K562 (cell line): Measurements from ENCODE around the gene PTOV1. TPM values are rescaled to one million over a fixed set of nuclear protein-coding genes. Genes with fewer than 3 reads are reported as not detected.

Experiments
- CAMTA2 ChIP-seq: fragments of 250-450 bp; sonication (Bioruptor Pico); conservative IDR thresholded peaks from 2 replicates; pipeline ENCODE4 v1.5.1; 2022
- FOXA3 ChIP-seq, 2 experiments: fragments of 450-650 bp in 1 of 2; sonication (generic) in 1 of 2; formaldehyde crosslinking; IDR thresholded peaks in 1 of 2; conservative IDR thresholded peaks in 1 of 2; 2 replicates each; pipeline versions ENCODE4 v1.4.0 to v1.8.0; 2020 to 2022; ENCODE audit warnings: mild to moderate bottlenecking in 2 of 2, missing genetic modification reagents in 1 of 2
- FOXM1 ChIP-seq, 2 experiments: fragments of 450-650 bp in 1 of 2; sonication (generic) in 1 of 2; formaldehyde crosslinking in 1 of 2; IDR thresholded peaks; 2 replicates each; pipeline versions ENCODE4 v1.6.1 to v1.9.0; 2017 to 2022; ENCODE audit warnings: low read depth in 2 of 2, mild to moderate bottlenecking in 2 of 2, missing genetic modification reagents in 1 of 2, moderate library complexity in 1 of 2
- JUNB ChIP-seq: fragments of 450-650 bp; formaldehyde crosslinking; conservative IDR thresholded peaks from 2 replicates; pipeline ENCODE4 v1.4.0; 2020; ENCODE audit warnings: mild to moderate bottlenecking
- MYBL2 ChIP-seq, 2 experiments: fragments of 450-650 bp in 1 of 2; sonication (generic) in 1 of 2; formaldehyde crosslinking in 1 of 2; IDR thresholded peaks; 2 replicates each; pipeline versions ENCODE4 v1.6.1 to v1.8.1; 2017 to 2022; ENCODE audit warnings: borderline replicate concordance in 1 of 2, inconsistent platforms in 1 of 2, low read depth in 1 of 2, mild to moderate bottlenecking in 1 of 2, missing genetic modification reagents in 1 of 2, moderate library complexity in 1 of 2
- MYNN ChIP-seq, 2 experiments: sonication (generic); formaldehyde crosslinking in 1 of 2; IDR thresholded peaks; 2 replicates each; pipeline versions ENCODE4 v1.5.0 to v1.6.1; 2016 to 2020; ENCODE audit warnings: antibody characterized with exemption in 1 of 2, missing genetic modification reagents in 1 of 2
- POLR2B ChIP-seq: fragments of 450-650 bp; IDR thresholded peaks from 2 replicates; pipeline ENCODE4 v1.6.1; 2018; ENCODE audit warnings: low read depth; ENCODE audit not compliant: partially characterized antibody
- RREB1 ChIP-seq: fragments of 250-450 bp; sonication (Bioruptor Pico); IDR thresholded peaks from 2 replicates; pipeline ENCODE4 v1.4.0; 2020
- SNRNP70 ChIP-seq: fragments of 200-400 bp; formaldehyde crosslinking; optimal IDR thresholded peaks from 2 replicates; pipeline ENCODE3; 2017; ENCODE audit warnings: low read depth, low read length
- THAP12 ChIP-seq: fragments of 250-450 bp; sonication (Bioruptor Pico); IDR thresholded peaks from 2 replicates; pipeline ENCODE4 v1.9.0; 2021; ENCODE audit warnings: mild to moderate bottlenecking, inconsistent platforms
- UBTF ChIP-seq, 2 experiments: IDR thresholded peaks; 2 replicates each; pipeline ENCODE4 v1.6.1; 2012; ENCODE audit warnings: improper control_type of control experiment in 2 of 2, low read depth in 2 of 2, low read length in 2 of 2, borderline replicate concordance in 1 of 2
- ZBTB5 ChIP-seq: fragments of 450-650 bp; IDR thresholded peaks from 2 replicates; pipeline ENCODE4 v1.6.1; 2017; ENCODE audit warnings: antibody characterized with exemption
- ZNF146 ChIP-seq: IDR thresholded peaks from one replicate; pipeline ENCODE4 v1.6.1; 2018; ENCODE audit warnings: missing compliant biosample characterization; ENCODE audit not compliant: unreplicated experiment
- ZNF551 ChIP-seq: fragments of 250-450 bp; sonication (Bioruptor Pico); IDR thresholded peaks from 2 replicates; pipeline ENCODE4 v1.5.0; 2021; ENCODE audit warnings: mild to moderate bottlenecking, moderate library complexity
- polyA plus RNA-seq, 8 experiments: library from polyadenylated mRNA; depleted of rRNA in 4 of 8; stranded (reverse) in 5 of 8; unstranded in 3 of 8; fragments of >200 nt; fragmentation: Nextera tagmentation in 2 of 8; fragmentation: Illumina TruSeq in 1 of 8; extraction: Ambion mirVana in 2 of 8; extraction: Trizol in 1 of 8; gene quantifications; 2 replicates each; pipeline versions ENCODE4 v1.2.1 to v1.2.3, GENCODE V29; 2011 to 2014; ENCODE audit warnings: inconsistent platforms in 1 of 8, missing spikeins in 1 of 8
- total RNA-seq, 7 experiments: library from RNA; depleted of rRNA in 6 of 7; stranded (reverse); fragments of >200 nt in 6 of 7; fragmentation: Illumina TruSeq in 2 of 7; extraction: Trizol in 2 of 7; gene quantifications; 2 replicates each; pipeline versions ENCODE4 v1.2.1 to v1.2.3, GENCODE V29; 2011 to 2021; ENCODE audit warnings: low replicate concordance in 1 of 7

Gene PTOV1
- total and polyA plus RNA-seq, 9 of the 15 experiments (the other 6 are each of a cell fraction or from before 2014, with no cell fraction given), result 4.9 to 169 (median 43.5) TPM

GRCh38 chr19:49869009-49869483 lies 18.1 kb downstream of the PTOV1 start (continued):
- TF ChIP-seq SNRNP70, result no peak
- no peak for TF ChIP-seq FOXA3 (CRISPR knock-in tag; conservative IDR thresholded peaks at IDR 0.05 in 1 of 2, IDR thresholded peaks at IDR 0.05 in 1 of 2)
- no peak for TF ChIP-seq THAP12 (CRISPR knock-in tag)
- TF ChIP-seq ZBTB5, result no peak
- peak; percentile 21 for TF ChIP-seq POLR2B
- TF ChIP-seq JUNB (CRISPR knock-in tag), result no peak
- TF ChIP-seq ZNF551 (CRISPR knock-in tag), result no peak
- no peak for TF ChIP-seq CAMTA2 (CRISPR knock-in tag)
- no peak for TF ChIP-seq FOXM1 (IDR thresholded peaks at IDR 0.05; ENCODE audit: low read depth)
- TF ChIP-seq FOXM1 (CRISPR knock-in tag; IDR thresholded peaks at IDR 0.05; ENCODE audit: low read depth), result 0 out of 2 replicates have a peak, but pooled peaks have one; percentile 41
- TF ChIP-seq ZNF146 (CRISPR knock-in tag), result no peak
- no peak for TF ChIP-seq MYBL2 (IDR thresholded peaks at IDR 0.05; ENCODE audit: low read depth)
- TF ChIP-seq MYBL2 (CRISPR knock-in tag; IDR thresholded peaks at IDR 0.05; ENCODE audit: borderline replicate concordance), result no peak
- TF ChIP-seq RREB1 (CRISPR knock-in tag), result peak; percentile 74; the same call in 1 of the 2 replicates
- TF ChIP-seq MYNN (IDR thresholded peaks at IDR 0.05), result no peak
- TF ChIP-seq MYNN (CRISPR knock-in tag; IDR thresholded peaks at IDR 0.05), result no peak
- TF ChIP-seq UBTF (IDR thresholded peaks at IDR 0.05; ENCODE audit: borderline replicate concordance in 1 of 2, low read depth in 2 of 2, low read length in 2 of 2), result no peak
